ENCODE results near the gene SRR.
"Not testable (repeated sequence)": the region's sequence is repeated elsewhere in the genome, so short reads cannot be mapped to it uniquely, and the experiment has no call there.

Gene SRR

DNA sequence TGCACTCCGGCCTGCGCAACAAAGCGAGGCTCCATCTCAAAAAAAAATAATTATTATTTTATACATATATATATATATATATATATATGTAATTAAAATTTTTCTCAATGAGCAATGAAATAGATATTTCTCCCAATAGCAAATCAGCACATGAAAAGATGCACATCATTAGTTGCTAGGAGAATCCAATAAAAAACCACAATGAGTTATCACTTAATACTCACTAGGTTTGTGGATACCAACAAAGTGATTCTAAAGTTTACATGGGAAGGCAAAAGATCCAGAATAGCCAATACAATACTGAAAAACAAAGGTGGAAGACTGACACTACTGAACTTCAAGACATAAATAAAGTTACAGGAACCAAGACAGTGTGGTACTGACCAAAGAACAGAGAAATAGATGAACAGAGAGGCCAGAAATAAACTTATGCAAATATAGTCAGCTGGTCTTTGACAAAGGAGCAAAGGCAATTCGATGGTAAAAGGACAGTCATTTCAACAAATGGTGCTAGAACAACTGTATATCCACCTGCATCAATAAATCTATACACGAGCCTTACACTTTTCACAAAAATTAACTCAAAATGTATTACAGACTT is 13.8 kb upstream of the SRR start:
- peak; percentile 34 for DNase-seq (ENCODE audit: low read depth)

DNA sequence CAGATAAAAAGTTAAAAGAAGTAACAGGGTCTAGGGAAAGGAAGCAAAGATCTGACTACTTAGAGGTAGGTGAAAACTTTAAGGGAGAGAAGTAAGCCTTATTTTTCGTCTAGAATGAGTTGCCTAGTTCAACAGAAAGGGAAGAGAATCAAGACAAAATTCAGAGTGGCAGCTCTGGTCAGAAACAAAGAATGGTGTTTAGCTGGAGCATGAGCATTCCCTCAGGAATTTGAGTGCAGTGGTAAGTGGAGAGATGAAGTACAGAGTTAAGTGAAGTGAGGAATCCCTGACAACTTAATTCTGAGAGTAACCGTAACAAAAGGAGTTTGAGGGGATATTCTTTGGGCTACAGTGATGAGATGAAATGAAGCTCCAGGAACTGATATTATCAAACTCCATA is 11.7 kb upstream of the SRR start:
- peak; percentile 68 for DNase-seq (ENCODE audit: low read depth)

- DNase-seq (ENCODE audit: low read depth) = no peak
Measured at GRCh38 chr17:2295575-2295974, 8.2 kb upstream of the SRR start.

DNA sequence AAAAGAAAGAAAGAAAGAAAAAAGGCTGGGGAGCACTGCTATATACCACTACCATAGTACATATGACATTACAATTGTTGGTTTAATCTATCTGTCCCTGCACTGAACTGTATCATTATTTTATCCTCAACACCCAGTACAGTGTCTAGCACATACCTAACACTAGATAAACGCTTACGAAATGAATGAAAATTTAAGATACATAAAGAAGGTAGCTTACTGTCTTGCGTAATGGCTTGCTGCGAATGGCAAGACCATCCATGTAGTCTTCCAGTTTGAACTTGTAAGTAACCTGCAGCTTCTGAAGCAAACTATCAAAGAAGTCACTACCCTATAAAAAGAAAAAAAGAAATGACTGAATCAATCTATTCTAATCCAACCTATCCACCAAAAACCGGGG is 6.7 kb upstream of the SRR start:
- no peak for DNase-seq (ENCODE audit: low read depth)

GRCh38 chr17:2299136-2299535 is 4.6 kb upstream of the SRR start:
- DNase-seq (ENCODE audit: low read depth) = no peak

DNA sequence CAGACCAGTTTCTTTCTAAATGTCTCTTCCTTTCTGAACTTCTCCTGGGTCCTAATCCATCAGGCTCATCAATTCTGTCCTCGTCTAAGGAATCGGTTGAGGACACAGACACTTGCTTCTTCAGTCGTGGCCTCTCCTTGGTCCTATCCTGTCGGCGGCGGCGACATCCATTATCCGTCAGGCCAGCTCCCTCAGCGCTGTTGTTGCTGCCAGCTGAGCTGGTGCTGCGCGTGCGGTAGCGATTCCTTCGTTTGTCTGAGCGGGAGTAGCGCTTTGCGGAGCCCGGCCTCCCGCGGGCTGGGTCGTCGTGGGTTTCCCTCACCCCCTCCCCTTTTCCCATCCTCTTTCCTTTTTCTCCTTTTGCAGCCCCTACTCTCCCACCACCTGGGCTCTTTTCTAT is 4.0 kb upstream of the SRR start:
- DNase-seq (ENCODE audit: low read depth) = no peak

- DNase-seq (ENCODE audit: low read depth) = peak; percentile 4
Measured at GRCh38 chr17:2302778-2303203, 959 bp upstream of the SRR start.

DNA sequence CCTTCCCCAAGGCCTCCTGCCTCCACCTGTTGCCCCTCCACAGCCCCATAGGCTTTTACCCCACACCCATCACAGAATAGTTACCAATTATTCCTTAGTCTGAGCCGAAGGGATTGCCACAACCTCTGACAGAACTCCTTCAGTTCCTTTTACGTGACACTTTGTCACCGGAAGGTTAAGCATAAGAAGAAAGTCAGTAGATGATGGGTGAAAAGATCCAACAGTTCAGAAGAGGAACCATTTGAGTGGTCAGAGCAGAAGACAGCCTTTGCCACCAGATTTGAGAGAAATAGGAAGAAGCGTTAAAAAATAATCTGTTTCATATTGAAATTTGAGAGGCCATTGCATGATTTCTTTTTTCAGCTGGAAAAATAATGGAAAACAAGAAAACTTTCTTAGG is 1.2 kb downstream of the SRR start:
- DNase-seq (ENCODE audit: low read depth) = no peak

DNA sequence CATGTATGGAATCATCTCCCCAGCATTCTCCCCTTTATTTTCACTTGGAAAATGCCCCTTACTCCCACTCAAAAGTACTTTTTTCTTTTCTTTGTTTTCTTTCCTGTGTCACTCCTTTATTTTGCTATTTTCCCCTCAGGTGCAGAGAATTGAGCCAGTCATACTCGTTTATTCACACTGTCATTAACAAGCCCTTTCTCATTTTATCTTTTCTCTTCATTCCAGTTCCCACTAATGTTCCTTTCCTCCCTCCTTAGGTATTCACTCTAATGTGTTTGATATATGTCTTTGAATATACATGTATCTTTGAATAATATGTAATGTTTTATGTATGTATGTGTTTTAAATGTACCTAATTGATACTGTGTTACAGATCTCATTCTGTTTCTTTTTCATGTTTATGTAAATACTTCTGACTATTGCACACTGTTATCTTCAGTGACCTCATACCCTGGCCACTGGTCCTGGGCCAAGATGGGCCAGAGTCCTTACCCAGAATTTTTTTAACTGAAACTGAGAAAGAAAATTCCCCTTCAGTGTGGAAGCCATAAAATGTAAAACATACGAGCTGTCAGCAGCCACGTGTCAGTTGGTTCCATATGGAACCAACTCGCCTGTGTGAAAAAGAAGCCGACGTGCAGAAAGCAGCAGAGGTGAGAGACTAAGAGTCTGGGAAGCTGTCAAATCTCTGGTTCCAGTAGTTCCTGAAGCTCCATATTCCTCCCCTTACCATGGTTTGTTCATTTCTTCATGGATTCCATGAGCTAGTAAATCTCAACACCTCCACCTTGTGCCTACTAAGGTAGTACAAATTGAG is 5.8 kb downstream of the SRR start:
- peak; percentile 35 for DNase-seq (ENCODE audit: low read depth)

- DNase-seq (ENCODE audit: low read depth) = no peak
Measured at GRCh38 chr17:2312736-2313135, 9.0 kb downstream of the SRR start.

GRCh38 chr17:2316916-2317205 is 13.1 kb downstream of the SRR start:
- DNase-seq (ENCODE audit: low read depth) = not testable (repeated sequence)

- DNase-seq (ENCODE audit: low read depth) = no peak
Measured at GRCh38 chr17:2317796-2318195, 14.0 kb downstream of the SRR start.

DNA sequence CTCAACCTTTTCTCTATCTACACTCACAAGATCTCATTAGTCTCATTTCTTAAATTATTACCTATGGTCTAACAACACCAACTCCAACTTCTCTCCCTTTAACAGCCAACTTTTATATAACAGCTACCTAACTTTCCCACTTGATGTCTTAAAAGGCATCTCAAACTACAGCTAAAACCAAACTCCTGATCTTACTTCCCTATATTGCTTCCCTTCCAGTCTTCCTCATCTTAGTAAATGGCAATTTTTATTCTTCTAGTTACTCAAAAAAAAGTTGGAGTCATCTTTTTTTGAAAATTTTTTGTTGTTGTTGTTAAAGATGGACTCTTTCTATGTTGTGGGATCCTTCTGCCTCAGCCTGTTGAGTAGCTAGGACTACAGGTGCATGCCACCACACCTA is 15.3 kb downstream of the SRR start:
- no peak for DNase-seq (ENCODE audit: low read depth)

DNA sequence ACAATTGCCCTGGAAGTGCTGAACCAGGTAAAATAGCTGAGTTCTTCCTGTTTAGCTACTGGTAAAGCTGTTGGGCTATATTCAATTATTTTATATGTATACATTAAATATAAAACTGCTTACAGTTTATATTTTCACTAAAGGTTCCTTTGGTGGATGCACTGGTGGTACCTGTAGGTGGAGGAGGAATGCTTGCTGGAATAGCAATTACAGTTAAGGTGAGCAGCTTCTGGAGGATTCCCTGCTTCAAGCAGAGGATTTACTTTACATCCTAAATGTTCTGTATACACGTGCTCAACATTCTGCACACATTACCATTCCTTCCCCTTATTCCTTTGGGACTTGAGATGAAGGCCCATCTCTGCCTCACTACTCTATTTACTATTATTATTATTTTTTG is 17.6 kb downstream of the SRR start:
- no peak for DNase-seq (ENCODE audit: low read depth)

- no peak for DNase-seq (ENCODE audit: low read depth)
Measured at GRCh38 chr17:2323629-2324314, 20.0 kb downstream of the SRR start.

GRCh38 chr17:2331303-2331702 is 27.6 kb downstream of the SRR start:
- no peak for DNase-seq (ENCODE audit: low read depth)

- DNase-seq (ENCODE audit: low read depth) = peak; percentile 33
Measured at GRCh38 chr17:2335726-2336214, 32.0 kb downstream of the SRR start.

GRCh38 chr17:2336215-2336851 is 32.6 kb downstream of the SRR start, which contains the start of gene TSR1:
Gene TSR1 (minus strand): TSS chr17:2336457. CDS start chr17:2336427, 30 bp downstream.
- DNase-seq (ENCODE audit: low read depth) = peak; percentile 91

DNA sequence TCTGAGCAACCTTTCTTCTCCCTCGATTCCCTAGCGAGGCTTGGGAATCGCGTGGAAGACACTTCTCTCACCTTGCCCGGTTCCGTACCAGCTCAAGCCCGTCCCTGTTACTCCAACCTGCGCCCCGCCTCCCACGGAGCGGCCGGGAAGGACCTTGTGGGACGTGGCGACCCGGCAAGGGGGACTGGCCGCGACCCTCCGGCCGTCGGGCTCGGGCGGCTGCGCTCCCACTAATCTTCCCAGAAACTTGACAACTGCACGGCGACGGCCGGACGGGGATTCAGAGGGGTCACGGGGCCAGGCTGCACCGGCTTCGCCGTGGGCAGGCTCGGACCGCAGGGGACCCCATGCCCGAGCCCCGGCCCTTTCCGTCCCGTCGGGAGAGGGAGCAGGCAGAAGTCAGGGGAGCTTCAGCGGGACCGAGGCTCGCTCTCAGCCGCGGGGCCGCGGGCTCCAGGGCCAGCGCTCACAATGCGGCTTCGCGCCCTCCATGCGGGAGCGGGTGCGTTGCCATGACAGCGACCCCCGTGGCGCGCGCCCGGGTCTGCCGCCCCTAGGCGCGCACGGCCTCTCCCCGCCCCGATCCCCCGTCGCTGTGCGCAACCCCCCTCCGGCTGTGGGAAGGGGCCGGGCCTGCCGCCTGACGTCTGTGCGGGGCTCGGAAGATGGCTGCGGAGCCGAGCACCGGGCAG is 33.2 kb downstream of the SRR start, which contains the start of gene SGSM2:
Gene SGSM2, plus strand, starts transcription at position 650 of the 692 bp plus-strand sequence. CDS start 188 bp downstream, outside the sequence.
- peak; percentile 58 for DNase-seq (ENCODE audit: low read depth)

DNA sequence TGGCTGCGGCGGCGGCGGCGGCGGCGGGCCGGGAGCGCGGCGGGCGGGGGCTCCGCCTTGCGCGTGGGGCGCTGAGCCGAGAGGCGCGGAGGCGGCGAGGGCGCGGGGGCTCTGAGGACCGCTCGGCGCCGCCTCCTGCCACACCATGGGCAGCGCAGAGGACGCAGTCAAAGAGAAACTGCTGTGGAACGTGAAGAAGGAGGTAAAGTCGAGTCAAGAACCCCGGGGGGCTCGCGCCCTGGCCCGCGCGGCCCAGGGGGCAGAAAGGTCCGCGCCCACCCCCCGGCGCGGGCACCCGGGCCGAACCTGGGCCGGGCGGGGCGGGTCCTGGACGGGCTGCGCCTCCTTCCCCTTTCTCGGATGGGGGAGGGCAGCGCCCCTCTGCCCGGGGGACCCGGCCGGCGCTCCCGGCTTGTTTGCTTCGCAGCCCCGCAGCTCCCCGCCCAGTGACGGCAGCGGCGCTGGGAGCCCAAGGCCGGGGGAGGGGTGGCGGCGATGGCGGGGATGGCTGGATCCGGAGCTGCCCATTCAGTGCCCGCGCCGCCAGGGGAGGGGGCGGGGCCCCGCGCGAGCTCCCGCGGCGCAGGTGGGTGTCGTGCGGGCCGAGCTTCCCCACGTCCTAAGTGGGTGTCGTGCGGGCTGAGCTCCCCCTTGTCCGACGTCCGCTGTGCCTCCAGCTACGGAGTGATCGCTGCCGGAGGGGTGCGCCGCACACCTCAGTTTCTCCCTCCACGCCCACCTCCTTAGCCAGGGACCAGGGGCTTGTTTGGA is 34.0 kb downstream of the SRR start:
- peak; percentile 64 for DNase-seq (ENCODE audit: low read depth)

- peak; percentile 6 for DNase-seq (ENCODE audit: low read depth)
Measured at GRCh38 chr17:2338315-2338657, 34.5 kb downstream of the SRR start.
